HG02763 (cell line): ENCODE measurements around the gene CD180.

Experiments
- ATAC-seq: cut with Tn5 transposase; IDR thresholded peaks from one replicate; pipeline ENCODE4 v1.9.1; 2021; ENCODE audit warnings: mild to moderate bottlenecking, moderate library complexity; ENCODE audit not compliant: unreplicated experiment

The CD180 gene

DNA sequence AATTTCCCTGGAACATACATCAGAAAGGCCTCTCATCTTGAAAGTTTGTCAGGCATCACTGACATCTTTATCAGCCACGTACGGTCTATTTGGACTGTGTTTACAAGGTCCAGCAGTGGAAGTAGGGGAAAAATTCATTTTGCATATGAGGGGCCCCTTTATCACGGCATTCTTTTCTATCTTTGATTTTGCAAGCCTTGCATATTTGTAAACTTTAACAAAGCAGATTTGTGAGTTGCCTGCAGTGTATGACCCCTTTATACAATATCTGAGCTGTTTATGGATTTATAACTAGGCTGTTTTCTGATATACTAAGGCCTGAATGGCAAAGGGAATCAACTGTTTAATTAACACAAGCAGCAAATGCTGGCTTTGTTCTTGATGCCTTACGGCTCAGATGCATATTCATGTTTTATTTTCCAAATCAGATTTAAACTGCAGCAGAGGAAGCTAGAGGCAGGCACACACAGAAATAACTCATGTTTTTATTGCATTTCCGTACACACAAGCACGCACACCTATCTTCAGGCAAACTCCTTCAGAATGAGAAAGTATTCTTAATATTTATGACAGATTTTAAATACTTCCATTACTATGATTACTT is 61.1 kb downstream of the CD180 start:
- ATAC-seq = no peak

GRCh38 chr5:67133776-67134175 is 62.8 kb downstream of the CD180 start:
- no peak for ATAC-seq

DNA sequence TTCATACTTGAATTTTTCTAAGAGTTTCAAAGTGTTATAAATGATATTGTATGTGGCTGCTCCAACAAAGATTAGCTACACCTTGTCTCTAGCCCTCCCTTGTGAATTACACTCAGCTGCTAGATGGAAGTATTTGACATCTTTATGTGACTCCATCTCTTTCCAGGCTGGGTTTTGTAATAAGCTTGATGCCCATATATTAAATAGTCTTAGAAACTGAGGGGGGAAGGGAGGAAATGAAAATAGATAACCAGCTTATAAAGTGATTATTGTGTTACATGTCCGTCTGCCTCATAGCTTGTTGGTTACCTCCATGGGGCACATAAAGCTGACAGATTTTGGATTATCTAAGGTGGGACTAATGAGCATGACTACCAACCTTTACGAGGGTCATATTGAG is 63.4 kb downstream of the CD180 start:
- ATAC-seq = no peak

- ATAC-seq = no peak
Observed at GRCh38 chr5:67129768-67130167, 66.8 kb downstream of the CD180 start.
